K562 (cell line): ENCODE data around the gene PCP2.

ENCODE experiments used
- ATF4 ChIP-seq: fragments of 450-650 bp; formaldehyde crosslinking; IDR thresholded peaks from 2 replicates; pipeline ENCODE4 v1.4.0; 2022; ENCODE audit warnings: mild to moderate bottlenecking, moderate library complexity
- CTCF ChIP-seq, 3 experiments: IDR thresholded peaks in 2 of 3; conservative IDR thresholded peaks in 1 of 3; 2 replicates each; pipeline ENCODE4 v1.5.1; 2011 to 2012; ENCODE audit warnings: low read length in 3 of 3, mild to moderate bottlenecking in 3 of 3, control low read depth in 2 of 3, improper control_type of control experiment in 1 of 3, inconsistent platforms in 1 of 3, low read depth in 1 of 3, mixed read lengths in 1 of 3, moderate library complexity in 1 of 3; ENCODE audit not compliant: insufficient read depth in 2 of 3
- EP300 ChIP-seq: IDR thresholded peaks from 2 replicates; pipeline ENCODE4 v1.6.1; 2012; ENCODE audit warnings: low read length, improper control_type of control experiment
- FOXA1 ChIP-seq: fragments of 450-650 bp; IDR thresholded peaks from 2 replicates; pipeline ENCODE4 v1.6.1; 2016; ENCODE audit warnings: mild to moderate bottlenecking, borderline replicate concordance
- FOXK2 ChIP-seq, 2 experiments: fragments of 450-650 bp; IDR thresholded peaks in 1 of 2; conservative IDR thresholded peaks in 1 of 2; 2 replicates each; pipeline ENCODE4 v1.6.1; 2016; ENCODE audit warnings: low read depth in 2 of 2, mild to moderate bottlenecking in 1 of 2
- MBD2 ChIP-seq: sonication (generic); IDR thresholded peaks from 2 replicates; pipeline ENCODE4 v1.6.1; 2016; ENCODE audit warnings: low read depth, borderline replicate concordance
- TBP ChIP-seq: optimal IDR thresholded peaks from 2 replicates; pipeline ENCODE3; 2011; ENCODE audit warnings: low read depth, low read length, improper control_type of control experiment
- TCF7 ChIP-seq: sonication (generic); IDR thresholded peaks from 2 replicates; pipeline ENCODE4 v1.6.1; 2016; ENCODE audit warnings: antibody characterized with exemption, borderline replicate concordance
- TRIM24 ChIP-seq, 2 experiments: fragments of 450-650 bp; IDR thresholded peaks; 2 replicates each; pipeline ENCODE4 v1.6.1; 2016
- ZNF280B ChIP-seq: fragments of 250-450 bp; sonication (Bioruptor Pico); IDR thresholded peaks from 2 replicates; pipeline ENCODE4 v1.5.1; 2021; ENCODE audit warnings: mild to moderate bottlenecking

DNA sequence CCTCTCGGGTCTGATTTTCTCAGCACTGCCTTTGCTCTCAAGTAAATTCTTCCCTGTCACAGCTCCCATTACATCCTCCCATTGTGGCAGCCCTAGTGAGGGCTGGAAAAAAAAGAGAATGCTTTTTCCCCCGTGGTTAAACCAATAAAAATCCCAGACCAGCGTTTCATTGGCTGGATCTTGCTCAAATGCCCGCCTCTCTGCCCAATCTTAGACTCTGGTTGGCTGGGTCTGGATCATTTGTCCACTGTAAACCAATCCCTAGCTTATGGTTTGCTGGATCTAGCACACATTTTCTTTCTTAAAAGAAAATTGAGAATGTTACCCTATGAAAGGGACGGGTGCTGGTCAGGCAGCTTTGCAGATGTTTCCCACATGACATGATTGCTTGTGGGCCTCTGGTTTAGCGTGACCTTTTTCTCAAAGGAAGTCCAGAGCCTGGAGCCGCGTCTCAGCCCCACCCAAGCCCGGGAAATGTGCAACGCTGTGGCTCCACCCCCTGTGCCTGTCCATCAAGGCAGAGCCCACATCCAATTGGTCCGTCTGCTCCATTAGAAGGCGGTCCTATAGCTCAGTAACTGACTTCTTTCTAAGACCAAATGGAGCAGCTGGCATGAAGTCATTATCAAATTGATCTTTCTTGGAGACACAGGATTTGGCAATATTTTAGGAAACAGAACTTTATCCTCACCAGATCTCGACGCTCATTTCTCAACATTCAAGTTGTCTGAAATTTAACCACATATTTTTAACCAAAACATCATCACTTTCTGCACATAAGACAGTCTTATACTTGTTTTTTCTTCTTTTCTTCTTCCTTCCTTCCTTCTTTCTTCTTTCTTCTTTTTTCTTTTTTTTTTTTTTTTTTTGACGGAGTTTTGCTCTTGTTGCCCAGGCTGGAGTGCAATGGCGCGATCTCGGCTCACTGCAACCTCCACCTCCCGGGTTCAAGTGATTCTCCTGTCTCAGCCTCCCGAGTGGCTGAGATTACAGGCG lies 40.8 kb upstream of the PCP2 start:
- no peak for TF ChIP-seq ZNF280B (CRISPR knock-in tag)
- TF ChIP-seq EP300 = no peak
- TF ChIP-seq TRIM24 (IDR thresholded peaks at IDR 0.05) = no peak
- no peak for TF ChIP-seq TCF7
- TF ChIP-seq TBP = no peak
- no peak for TF ChIP-seq FOXK2 (conservative IDR thresholded peaks at IDR 0.05 in 1 of 2, IDR thresholded peaks at IDR 0.05 in 1 of 2; ENCODE audit: low read depth in 2 of 2)
- no peak for TF ChIP-seq CTCF (IDR thresholded peaks at IDR 0.05 in 2 of 3, conservative IDR thresholded peaks at IDR 0.05 in 1 of 3; ENCODE audit: insufficient read depth in 2 of 3, low read depth in 1 of 3, low read length in 3 of 3)
- no peak for TF ChIP-seq FOXA1
- TF ChIP-seq MBD2 = no peak
- TF ChIP-seq ATF4 (CRISPR knock-in tag) = no peak
